Measurements from ENCODE around the gene AMOT. TPM values are rescaled to one million over a fixed set of nuclear protein-coding genes. Genes with fewer than 3 reads are reported as not detected.

AMOT gene
- total and polyA plus RNA-seq, 2 donors (not counting 1 experiment from before 2014, with no cell fraction given): 0.91 to 5.2 TPM

DNA sequence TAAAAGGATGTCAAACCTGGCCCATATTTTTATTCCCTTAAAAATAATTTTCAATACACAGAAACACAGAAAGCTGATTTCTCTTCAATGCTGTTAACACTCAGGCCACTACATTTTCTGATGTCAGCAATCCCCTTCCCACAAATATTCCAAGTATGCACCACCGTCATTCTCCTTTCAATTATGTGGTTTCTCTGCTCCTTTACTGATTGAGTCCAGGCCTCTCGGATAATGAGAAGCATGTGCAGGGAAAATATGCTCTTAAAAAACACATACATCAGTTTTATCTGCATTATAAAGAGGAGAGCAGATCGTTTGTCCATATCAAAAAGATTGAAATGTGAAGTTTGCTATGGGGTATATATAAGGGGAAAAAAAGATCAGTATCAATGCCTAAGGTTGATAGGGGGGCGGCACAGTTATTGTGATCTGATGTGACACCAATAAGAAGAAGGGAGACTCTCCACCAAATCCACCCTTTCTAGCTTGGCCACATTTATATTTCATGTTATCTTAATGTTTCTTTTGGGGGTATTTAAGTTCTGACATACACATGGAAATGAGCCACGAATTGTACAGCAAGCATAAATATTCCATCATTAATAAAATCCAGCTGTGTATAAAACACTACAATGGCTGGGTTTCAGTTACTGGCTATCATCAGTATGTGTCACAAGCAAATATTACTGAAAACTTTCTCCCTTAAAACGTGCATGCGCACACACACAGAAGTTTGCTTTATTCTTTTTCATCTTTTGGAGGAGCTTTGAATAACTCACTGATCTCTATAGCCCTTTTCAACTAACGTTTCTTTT lies 6.4 kb downstream of the AMOT start:
- Histone ChIP-seq H3K36me3 (replicated peaks in 1 of 2; ENCODE audit: control extremely low read depth in 1 of 2, control insufficient read depth in 1 of 2, extremely low read depth in 1 of 2, insufficient read depth in 2 of 2, low read length in 1 of 2) (no peaks in the 10 kb centered on the region), H3K79me2 (ENCODE audit: control insufficient read depth, insufficient read depth, low read length) (no peaks in the 10 kb centered on the region), H3K27ac (ENCODE audit: low read length in 2 of 2) (no peak overlapping the region), H3K4me1 (ENCODE audit: control insufficient read depth in 2 of 2, insufficient read depth in 2 of 2, low read length in 2 of 2) (no peaks in the 10 kb centered on the region), H3K9me3 (ENCODE audit: control extremely low read depth in 1 of 3, control insufficient read depth in 2 of 3, insufficient read depth in 1 of 3, low read length in 2 of 3) (no peaks in the 10 kb centered on the region), H3K27me3 (replicated peaks in 1 of 4; ENCODE audit: control extremely low read depth in 1 of 4, control insufficient read depth in 3 of 4, insufficient read depth in 4 of 4, low read length in 3 of 4) (no peaks in the 10 kb centered on the region), H3K4me3 (ENCODE audit: control extremely low read depth in 1 of 5, extremely low read depth in 1 of 5, insufficient read depth in 1 of 5, low read depth in 2 of 5, low read length in 4 of 5) (no peak overlapping the region), H3K9ac (ENCODE audit: low read length) (no peak overlapping the region), H2AFZ (ENCODE audit: insufficient read depth, low read depth, low read length, poor library complexity, severe bottlenecking) (no peak overlapping the region), H3K4me2 (replicated peaks; ENCODE audit: low read depth, low read length, poor library complexity, severe bottlenecking) (no peak overlapping the region), H4K20me1 (ENCODE audit: control insufficient read depth, insufficient read depth, low read length, poor library complexity, severe bottlenecking) (no peaks in the 10 kb centered on the region)
- no peak overlapping the region for H3K4me3 Mint-ChIP-seq
- H3K27me3 Mint-ChIP-seq: no peaks in the 10 kb centered on the region
- H3K4me1 Mint-ChIP-seq: peaks cover 1% of the 10 kb centered on the region
- intact Hi-C loops (cut with micrococcal nuclease): no loop called here
- no peak for ATAC-seq (ENCODE audit: low read depth)
- WGBS (ENCODE audit: insufficient coverage): no CpG with 5 or more reads among the region's 8 CpGs
- CTCF ChIA-PET: no interaction called here
- no peak for DNase-seq
- no peak overlapping the region for H3K27ac Mint-ChIP-seq
- POLR2A ChIA-PET: no interaction called here
- H3K9me3 Mint-ChIP-seq (ENCODE audit: insufficient read depth): no peaks in the 10 kb centered on the region
- TF ChIP-seq EZH2 (IDR thresholded peaks at IDR 0.05; ENCODE audit: borderline replicate concordance, insufficient read depth, low read depth, low read length, poor library complexity, severe bottlenecking): no peak
- TF ChIP-seq, protein P1, sequence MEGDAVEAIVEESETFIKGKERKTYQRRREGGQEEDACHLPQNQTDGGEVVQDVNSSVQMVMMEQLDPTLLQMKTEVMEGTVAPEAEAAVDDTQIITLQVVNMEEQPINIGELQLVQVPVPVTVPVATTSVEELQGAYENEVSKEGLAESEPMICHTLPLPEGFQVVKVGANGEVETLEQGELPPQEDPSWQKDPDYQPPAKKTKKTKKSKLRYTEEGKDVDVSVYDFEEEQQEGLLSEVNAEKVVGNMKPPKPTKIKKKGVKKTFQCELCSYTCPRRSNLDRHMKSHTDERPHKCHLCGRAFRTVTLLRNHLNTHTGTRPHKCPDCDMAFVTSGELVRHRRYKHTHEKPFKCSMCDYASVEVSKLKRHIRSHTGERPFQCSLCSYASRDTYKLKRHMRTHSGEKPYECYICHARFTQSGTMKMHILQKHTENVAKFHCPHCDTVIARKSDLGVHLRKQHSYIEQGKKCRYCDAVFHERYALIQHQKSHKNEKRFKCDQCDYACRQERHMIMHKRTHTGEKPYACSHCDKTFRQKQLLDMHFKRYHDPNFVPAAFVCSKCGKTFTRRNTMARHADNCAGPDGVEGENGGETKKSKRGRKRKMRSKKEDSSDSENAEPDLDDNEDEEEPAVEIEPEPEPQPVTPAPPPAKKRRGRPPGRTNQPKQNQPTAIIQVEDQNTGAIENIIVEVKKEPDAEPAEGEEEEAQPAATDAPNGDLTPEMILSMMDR (IDR thresholded peaks at IDR 0.05): no peak

DNA sequence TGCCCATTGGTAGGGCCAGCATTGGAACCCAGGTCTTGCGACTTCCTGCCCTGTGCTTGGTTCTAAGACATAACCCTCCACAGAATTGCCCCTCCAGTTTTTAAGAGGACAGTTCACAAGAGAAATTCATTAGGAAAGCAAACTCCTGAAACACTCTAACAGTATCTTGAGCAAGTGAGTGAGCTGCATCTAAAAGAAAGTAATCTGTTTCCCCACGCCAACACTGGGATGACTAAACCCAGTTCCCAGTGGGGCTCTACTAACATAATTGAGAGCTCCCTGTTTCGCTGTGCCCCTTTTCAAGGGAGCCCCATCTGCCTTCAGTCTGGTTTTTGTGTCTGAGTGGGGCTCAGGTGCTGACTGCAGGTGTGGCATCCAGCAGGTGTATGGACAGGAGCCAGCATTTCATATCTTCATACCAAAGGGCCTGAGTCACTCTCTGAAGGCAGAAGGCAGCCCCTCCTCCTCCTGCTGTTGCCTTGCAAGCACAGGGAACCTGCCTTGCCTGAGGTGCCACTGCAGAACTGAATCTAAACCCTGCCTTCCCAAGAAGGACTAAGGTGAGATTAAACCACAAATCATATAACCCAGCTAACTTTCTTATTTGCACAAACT lies 8.0 kb downstream of the AMOT start:
- H3K4me3 ChIP-seq (ENCODE audit: control extremely low read depth in 1 of 5, extremely low read depth in 1 of 5, insufficient read depth in 1 of 5, low read depth in 2 of 5, low read length in 4 of 5): no peak overlapping the region
- no peak for ATAC-seq (ENCODE audit: low read depth)
- Mint-ChIP-seq H3K9me3 (ENCODE audit: insufficient read depth) (no peaks in the 10 kb centered on the region), H3K27me3 (no peaks in the 10 kb centered on the region), H3K4me1 (no peaks in the 10 kb centered on the region), H3K27ac (no peak overlapping the region), H3K4me3 (no peak overlapping the region)
- H2AFZ ChIP-seq (ENCODE audit: insufficient read depth, low read depth, low read length, poor library complexity, severe bottlenecking): no peak overlapping the region
- no peak overlapping the region for H3K9ac ChIP-seq (ENCODE audit: low read length)
- 40% methylated on average over 1 of the region's 3 CpGs for WGBS (ENCODE audit: insufficient coverage)
- H3K9me3 ChIP-seq (ENCODE audit: control extremely low read depth in 1 of 3, control insufficient read depth in 2 of 3, insufficient read depth in 1 of 3, low read length in 2 of 3): no peaks in the 10 kb centered on the region
- no peaks in the 10 kb centered on the region for H3K36me3 ChIP-seq (replicated peaks in 1 of 2; ENCODE audit: control extremely low read depth in 1 of 2, control insufficient read depth in 1 of 2, extremely low read depth in 1 of 2, insufficient read depth in 2 of 2, low read length in 1 of 2)
- no peak overlapping the region for H3K4me2 ChIP-seq (replicated peaks; ENCODE audit: low read depth, low read length, poor library complexity, severe bottlenecking)
- no peak for DNase-seq
- ChIA-PET CTCF (no interaction called here), POLR2A (no interaction called here)
- intact Hi-C loops (cut with micrococcal nuclease): no loop called here
- no peaks in the 10 kb centered on the region for H3K27me3 ChIP-seq (replicated peaks in 1 of 4; ENCODE audit: control extremely low read depth in 1 of 4, control insufficient read depth in 3 of 4, insufficient read depth in 4 of 4, low read length in 3 of 4)
- H3K79me2 ChIP-seq (ENCODE audit: control insufficient read depth, insufficient read depth, low read length): no peaks in the 10 kb centered on the region
- no peaks in the 10 kb centered on the region for H4K20me1 ChIP-seq (ENCODE audit: control insufficient read depth, insufficient read depth, low read length, poor library complexity, severe bottlenecking)
- TF ChIP-seq, protein P1 (IDR thresholded peaks at IDR 0.05): no peak
- H3K4me1 ChIP-seq (ENCODE audit: control insufficient read depth in 2 of 2, insufficient read depth in 2 of 2, low read length in 2 of 2): no peaks in the 10 kb centered on the region
- H3K27ac ChIP-seq (ENCODE audit: low read length in 2 of 2): no peak overlapping the region

Data from B cell (primary cell).